GM23338 (cell line): ENCODE measurements around the gene TFAP2E. TPM values are rescaled to one million over a fixed set of nuclear protein-coding genes. Genes with fewer than 3 reads are reported as not detected.

Experiments used
- ATAC-seq: fragments of 200-7000 bp; cut with Tn5 transposase; 3 replicates; pipeline ENCODE4 v1.9.1; 2020
- DNase-seq: peaks from one replicate; pipeline ENCODE4 v3.0.0-alpha.2; 2015; ENCODE audit warnings: low spot score
- H2AFZ ChIP-seq: fragments of 200-600 bp; sonication (generic); 2 replicates; pipeline ENCODE4 v1.8.0; 2016; ENCODE audit warnings: antibody characterized with exemption, mild to moderate bottlenecking, moderate library complexity
- H3F3A ChIP-seq: fragments of 200-600 bp; sonication (generic); replicated peaks from 2 replicates; pipeline ENCODE4 v1.8.0; 2017; ENCODE audit warnings: antibody characterized with exemption, mixed run types, low read depth
- H3K27ac ChIP-seq: fragments of 200-600 bp; sonication (generic); 2 replicates; pipeline ENCODE4 v1.6.1; 2016; ENCODE audit warnings: low read depth
- H3K27me3 ChIP-seq: fragments of 200-600 bp; sonication (generic); 2 replicates; pipeline ENCODE4 v1.8.0; 2016; ENCODE audit warnings: mild to moderate bottlenecking, mixed run types, moderate library complexity; ENCODE audit not compliant: insufficient read depth
- H3K36me3 ChIP-seq: fragments of 200-600 bp; sonication (generic); 2 replicates; pipeline ENCODE4 v1.8.0; 2016; ENCODE audit warnings: mild to moderate bottlenecking; ENCODE audit not compliant: insufficient read depth
- H3K4me1 ChIP-seq: fragments of 200-600 bp; sonication (generic); 2 replicates; pipeline ENCODE4 v1.8.0; 2016; ENCODE audit warnings: mild to moderate bottlenecking, moderate library complexity; ENCODE audit not compliant: insufficient read depth
- H3K4me2 ChIP-seq: fragments of 200-600 bp; sonication (generic); 2 replicates; pipeline ENCODE4 v1.7.1; 2017; ENCODE audit warnings: mixed run types
- H3K4me3 ChIP-seq: fragments of 200-600 bp; sonication (generic); 2 replicates; pipeline ENCODE4 v1.6.1; 2016; ENCODE audit warnings: mixed run types
- H3K79me2 ChIP-seq: fragments of 200-600 bp; sonication (generic); replicated peaks from 2 replicates; pipeline ENCODE4 v1.8.0; 2017; ENCODE audit warnings: mild to moderate bottlenecking; ENCODE audit not compliant: insufficient read depth
- H3K9me2 ChIP-seq: fragments of 200-600 bp; sonication (generic); 2 replicates; pipeline ENCODE4 v1.8.0; 2017; ENCODE audit not compliant: insufficient read depth
- H4K20me1 ChIP-seq: fragments of 200-600 bp; sonication (generic); replicated peaks from 2 replicates; pipeline ENCODE4 v1.8.0; 2017; ENCODE audit warnings: mild to moderate bottlenecking; ENCODE audit not compliant: insufficient read depth
- H3K27ac Mint-ChIP-seq: 2 replicates; pipeline ENCODE4 v1.8.0; 2020; ENCODE audit warnings: inconsistent platforms, mild to moderate bottlenecking, moderate library complexity, mixed read lengths
- H3K27me3 Mint-ChIP-seq: 3 replicates; pipeline ENCODE4 v1.8.0; 2022; ENCODE audit warnings: low read depth, mild to moderate bottlenecking, moderate library complexity, mixed read lengths, inconsistent platforms; ENCODE audit not compliant: insufficient read depth, poor library complexity
- H3K36me3 Mint-ChIP-seq: 3 replicates; pipeline ENCODE4 v1.8.0; 2021; ENCODE audit warnings: low read depth, mild to moderate bottlenecking, inconsistent platforms, moderate library complexity, mixed read lengths
- H3K4me1 Mint-ChIP-seq: 3 replicates; pipeline ENCODE4 v1.8.0; 2020; ENCODE audit warnings: mild to moderate bottlenecking, inconsistent platforms, mixed read lengths
- H3K4me3 Mint-ChIP-seq: 3 replicates; pipeline ENCODE4 v1.8.0; 2021; ENCODE audit warnings: moderate library complexity, mild to moderate bottlenecking, inconsistent platforms, mixed read lengths
- H3K9me3 Mint-ChIP-seq: 3 replicates; pipeline ENCODE4 v1.8.0; 2020; ENCODE audit warnings: moderate library complexity, mild to moderate bottlenecking, inconsistent platforms, mixed read lengths
- CREB1 ChIP-seq: fragments of 250-450 bp; sonication (Bioruptor Pico); IDR thresholded peaks from 2 replicates; pipeline ENCODE4 v1.5.0; 2020; ENCODE audit warnings: low read depth, mild to moderate bottlenecking, moderate library complexity
- CTCF ChIP-seq, 2 experiments: fragments of 200-600 bp in 1 of 2; sonication (generic) in 1 of 2; conservative IDR thresholded peaks; 2 replicates each; pipeline versions ENCODE4 v1.5.1 to v1.6.1; 2016 to 2017; ENCODE audit warnings: antibody characterized with exemption in 2 of 2, low read depth in 2 of 2, mild to moderate bottlenecking in 2 of 2, moderate library complexity in 1 of 2
- ETS1 ChIP-seq: IDR thresholded peaks from 2 replicates; pipeline ENCODE4 v1.6.1; 2016; ENCODE audit warnings: antibody characterized with exemption
- EZH2 ChIP-seq: fragments of 200-600 bp; sonication (generic); IDR thresholded peaks from one replicate; pipeline ENCODE4 v1.8.0; 2017; ENCODE audit warnings: antibody characterized with exemption, mild to moderate bottlenecking, low read depth; ENCODE audit not compliant: unreplicated experiment
- EZH2phosphoT487 ChIP-seq: fragments of 200-600 bp; sonication (generic); IDR thresholded peaks from one replicate; pipeline ENCODE4 v1.8.1; 2018; ENCODE audit warnings: antibody characterized with exemption; ENCODE audit not compliant: unreplicated experiment
- JUNB ChIP-seq: IDR thresholded peaks from one replicate; pipeline ENCODE4 v1.6.1; 2016; ENCODE audit warnings: antibody characterized with exemption; ENCODE audit not compliant: unreplicated experiment
- NANOG ChIP-seq: IDR thresholded peaks from 2 replicates; pipeline ENCODE4 v1.6.1; 2016; ENCODE audit warnings: antibody characterized with exemption, borderline replicate concordance
- POLR2AphosphoS5 ChIP-seq: IDR thresholded peaks from 2 replicates; pipeline ENCODE4 v1.6.1; 2016; ENCODE audit warnings: antibody characterized with exemption, low read depth
- REST ChIP-seq: IDR thresholded peaks from one replicate; pipeline ENCODE4 v1.6.1; 2018; ENCODE audit warnings: antibody characterized with exemption; ENCODE audit not compliant: unreplicated experiment
- STAT1 ChIP-seq: IDR thresholded peaks from one replicate; pipeline ENCODE4 v1.6.1; 2016; ENCODE audit warnings: antibody characterized with exemption; ENCODE audit not compliant: unreplicated experiment
- ZNF114 ChIP-seq: fragments of 250-450 bp; sonication (Bioruptor Pico); IDR thresholded peaks from 2 replicates; pipeline ENCODE4 v1.5.0; 2020; ENCODE audit warnings: mild to moderate bottlenecking, moderate library complexity
- ZNF331 ChIP-seq: fragments of 250-450 bp; sonication (Bioruptor Pico); IDR thresholded peaks from 2 replicates; pipeline ENCODE4 v1.5.0; 2020; ENCODE audit warnings: low read depth, mild to moderate bottlenecking, moderate library complexity
- ZNF462 ChIP-seq: fragments of 250-450 bp; sonication (Bioruptor Pico); IDR thresholded peaks from 2 replicates; pipeline ENCODE4 v1.5.0; 2020; ENCODE audit warnings: mild to moderate bottlenecking, moderate library complexity
- polyA plus RNA-seq: library from polyadenylated mRNA; unstranded; fragments of >200 nt; fragmentation: Nextera tagmentation; extraction: Ambion mirVana; gene quantifications from 2 replicates; pipeline ENCODE4 v1.2.1, GENCODE V29; 2016
- total RNA-seq: library from RNA; depleted of rRNA; stranded (reverse); fragments of >200 nt; shearing (Covaris generic); gene quantifications from 2 replicates; pipeline ENCODE4 v1.2.3, GENCODE V29; 2014

Gene TFAP2E
- total and polyA plus RNA-seq, 2 experiments from 2014 or later = 0.34 to 1.4 TPM

- Mint-ChIP-seq H3K27ac (no peak overlapping the region), H3K4me1 (peaks cover 14% of the 10 kb centered on the region), H3K27me3 (no peaks in the 10 kb centered on the region), H3K4me3 (no peak overlapping the region), H3K9me3 (no peaks in the 10 kb centered on the region), H3K36me3 (peaks cover 50% of the 10 kb centered on the region)
- Histone ChIP-seq H3K79me2 (peaks cover 93% of the 10 kb centered on the region), H3K36me3 (peaks cover 2% of the 10 kb centered on the region; the same call in 1 of the 2 replicates), H3K27me3 (no peaks in the 10 kb centered on the region), H4K20me1 (peaks cover 17% of the 10 kb centered on the region), H3K4me1 (0 out of 2 replicates have a peak, but pooled peaks cover 4% of the 10 kb centered on the region), H3K4me2 (no peak overlapping the region), H3K9me2 (no peaks in the 10 kb centered on the region), H3K4me3 (no peak overlapping the region), H2AFZ (no peak overlapping the region), H3F3A (0 out of 2 replicates have a peak, but pooled peaks cover 4% of the 10 kb centered on the region), H3K27ac (no peak overlapping the region)
- DNase-seq (no peak), ATAC-seq (no peak)
- no peak for TF ChIP-seq ETS1
- no peak for TF ChIP-seq NANOG
- TF ChIP-seq ZNF114 (CRISPR knock-in tag) = no peak
- TF ChIP-seq JUNB = no peak
- TF ChIP-seq REST = no peak
- no peak for TF ChIP-seq STAT1
- no peak for TF ChIP-seq EZH2phosphoT487
- no peak for TF ChIP-seq CREB1 (CRISPR knock-in tag)
- TF ChIP-seq POLR2AphosphoS5 = no peak
- TF ChIP-seq CTCF (conservative IDR thresholded peaks at IDR 0.05; ENCODE audit: low read depth in 2 of 2) = no peak
- no peak for TF ChIP-seq ZNF462 (CRISPR knock-in tag)
- TF ChIP-seq ZNF331 = no peak
- TF ChIP-seq EZH2 = no peak
Measured at GRCh38 chr1:35546614-35547013, 26.5 kb upstream of the TFAP2E start.
